SK-N-SH treated with all-trans-retinoic acid at 6 μM for 48 hours (cell line): ENCODE measurements around the gene TBCA.

Experiments used
- ATAC-seq: fragments of 200-7000 bp; cut with Tn5 transposase; 3 replicates; pipeline ENCODE4 v1.9.1; 2020; ENCODE audit warnings: mild to moderate bottlenecking, moderate library complexity
- ARNTL ChIP-seq: fragments of 450-650 bp; formaldehyde crosslinking; IDR thresholded peaks from 2 replicates; pipeline ENCODE4 v1.5.0; 2020; ENCODE audit warnings: low read depth, mild to moderate bottlenecking, moderate library complexity, borderline replicate concordance
- BACH2 ChIP-seq: fragments of 250-450 bp; sonication (Bioruptor Pico); IDR thresholded peaks from 2 replicates; pipeline ENCODE4 v1.9.0; 2021; ENCODE audit warnings: mild to moderate bottlenecking, borderline replicate concordance
- CSDC2 ChIP-seq: fragments of 250-450 bp; sonication (Bioruptor Pico); IDR thresholded peaks from 2 replicates; pipeline ENCODE4 v1.5.0; 2020; ENCODE audit warnings: mild to moderate bottlenecking, moderate library complexity
- ISL1 ChIP-seq: fragments of 250-450 bp; sonication (Bioruptor Pico); IDR thresholded peaks from 2 replicates; pipeline ENCODE4 v2.1.2; 2022; ENCODE audit warnings: mild to moderate bottlenecking, moderate library complexity
- OSR1 ChIP-seq: fragments of 250-450 bp; sonication (Bioruptor Pico); IDR thresholded peaks from 2 replicates; pipeline ENCODE4 v1.8.0; 2022; ENCODE audit warnings: moderate library complexity, mild to moderate bottlenecking, inconsistent platforms
- PATZ1 ChIP-seq: fragments of 250-450 bp; sonication (Bioruptor Pico); IDR thresholded peaks from 2 replicates; pipeline ENCODE4 v1.8.0; 2020; ENCODE audit warnings: mild to moderate bottlenecking, moderate library complexity, borderline replicate concordance
- POU6F1 ChIP-seq: fragments of 250-450 bp; sonication (Bioruptor Pico); IDR thresholded peaks from 2 replicates; pipeline ENCODE4 v1.8.0; 2021; ENCODE audit warnings: low read depth, mild to moderate bottlenecking, moderate library complexity, borderline replicate concordance
- RARB ChIP-seq: fragments of 250-450 bp; sonication (Bioruptor Pico); IDR thresholded peaks from 2 replicates; pipeline ENCODE4 v1.8.0; 2021; ENCODE audit warnings: mild to moderate bottlenecking, moderate library complexity
- SNAI2 ChIP-seq: fragments of 250-450 bp; sonication (Bioruptor Pico); IDR thresholded peaks from 2 replicates; pipeline ENCODE4 v1.5.0; 2020; ENCODE audit warnings: mild to moderate bottlenecking, moderate library complexity
- TCF4 ChIP-seq: fragments of 250-450 bp; sonication (Bioruptor Pico); IDR thresholded peaks from 2 replicates; pipeline ENCODE4 v1.8.0; 2021; ENCODE audit warnings: mild to moderate bottlenecking, moderate library complexity, borderline replicate concordance
- TSHZ2 ChIP-seq: fragments of 250-450 bp; sonication (Bioruptor Pico); IDR thresholded peaks from 2 replicates; pipeline ENCODE4 v1.5.0; 2020; ENCODE audit warnings: mild to moderate bottlenecking, moderate library complexity
- ZC3H10 ChIP-seq: fragments of 250-450 bp; sonication (Bioruptor Pico); IDR thresholded peaks from 2 replicates; pipeline ENCODE4 v1.5.1; 2021; ENCODE audit warnings: mild to moderate bottlenecking, moderate library complexity
- ZFP3 ChIP-seq: fragments of 250-450 bp; sonication (Bioruptor Pico); IDR thresholded peaks from 2 replicates; pipeline ENCODE4 v1.5.0; 2020; ENCODE audit warnings: mild to moderate bottlenecking, moderate library complexity
- ZFP30 ChIP-seq: fragments of 450-650 bp; formaldehyde crosslinking; IDR thresholded peaks from 2 replicates; pipeline ENCODE4 v1.5.0; 2022; ENCODE audit warnings: mild to moderate bottlenecking, moderate library complexity
- ZNF565 ChIP-seq: fragments of 450-650 bp; formaldehyde crosslinking; conservative IDR thresholded peaks from 2 replicates; pipeline ENCODE4 v1.5.0; 2020; ENCODE audit warnings: low read depth, mild to moderate bottlenecking, moderate library complexity
- ZNF70 ChIP-seq: fragments of 450-650 bp; formaldehyde crosslinking; IDR thresholded peaks from 2 replicates; pipeline ENCODE4 v1.5.0; 2020; ENCODE audit warnings: mild to moderate bottlenecking, moderate library complexity
- ZNF8 ChIP-seq: fragments of 450-650 bp; formaldehyde crosslinking; IDR thresholded peaks from 2 replicates; pipeline ENCODE4 v1.5.0; 2020; ENCODE audit warnings: mild to moderate bottlenecking, moderate library complexity
- TF ChIP-seq, protein P1 (sequence below): fragments of 250-450 bp; sonication (Bioruptor Pico); IDR thresholded peaks from 2 replicates; pipeline ENCODE4 v1.5.1; 2020; ENCODE audit warnings: low read depth, mild to moderate bottlenecking, moderate library complexity
- TF ChIP-seq, protein P2 (sequence below): fragments of 250-450 bp; sonication (Bioruptor Pico); IDR thresholded peaks from 2 replicates; pipeline ENCODE4 v1.5.1; 2021; ENCODE audit warnings: mild to moderate bottlenecking, moderate library complexity

The TBCA gene

GRCh38 chr5:77785229-77785628 is 9.1 kb upstream of the TBCA start:
- no peak for ATAC-seq
- no peak for TF ChIP-seq SNAI2 (CRISPR knock-in tag)
- TF ChIP-seq, protein P1, sequence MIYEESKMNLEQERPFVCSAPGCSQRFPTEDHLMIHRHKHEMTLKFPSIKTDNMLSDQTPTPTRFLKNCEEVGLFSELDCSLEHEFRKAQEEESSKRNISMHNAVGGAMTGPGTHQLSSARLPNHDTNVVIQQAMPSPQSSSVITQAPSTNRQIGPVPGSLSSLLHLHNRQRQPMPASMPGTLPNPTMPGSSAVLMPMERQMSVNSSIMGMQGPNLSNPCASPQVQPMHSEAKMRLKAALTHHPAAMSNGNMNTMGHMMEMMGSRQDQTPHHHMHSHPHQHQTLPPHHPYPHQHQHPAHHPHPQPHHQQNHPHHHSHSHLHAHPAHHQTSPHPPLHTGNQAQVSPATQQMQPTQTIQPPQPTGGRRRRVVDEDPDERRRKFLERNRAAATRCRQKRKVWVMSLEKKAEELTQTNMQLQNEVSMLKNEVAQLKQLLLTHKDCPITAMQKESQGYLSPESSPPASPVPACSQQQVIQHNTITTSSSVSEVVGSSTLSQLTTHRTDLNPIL (CRISPR knock-in tag) = no peak
- TF ChIP-seq OSR1 (CRISPR knock-in tag) = no peak
- no peak for TF ChIP-seq ZFP3 (CRISPR knock-in tag)
- no peak for TF ChIP-seq ARNTL (CRISPR knock-in tag)
- no peak for TF ChIP-seq ZFP30 (CRISPR knock-in tag)
- TF ChIP-seq, protein P2, sequence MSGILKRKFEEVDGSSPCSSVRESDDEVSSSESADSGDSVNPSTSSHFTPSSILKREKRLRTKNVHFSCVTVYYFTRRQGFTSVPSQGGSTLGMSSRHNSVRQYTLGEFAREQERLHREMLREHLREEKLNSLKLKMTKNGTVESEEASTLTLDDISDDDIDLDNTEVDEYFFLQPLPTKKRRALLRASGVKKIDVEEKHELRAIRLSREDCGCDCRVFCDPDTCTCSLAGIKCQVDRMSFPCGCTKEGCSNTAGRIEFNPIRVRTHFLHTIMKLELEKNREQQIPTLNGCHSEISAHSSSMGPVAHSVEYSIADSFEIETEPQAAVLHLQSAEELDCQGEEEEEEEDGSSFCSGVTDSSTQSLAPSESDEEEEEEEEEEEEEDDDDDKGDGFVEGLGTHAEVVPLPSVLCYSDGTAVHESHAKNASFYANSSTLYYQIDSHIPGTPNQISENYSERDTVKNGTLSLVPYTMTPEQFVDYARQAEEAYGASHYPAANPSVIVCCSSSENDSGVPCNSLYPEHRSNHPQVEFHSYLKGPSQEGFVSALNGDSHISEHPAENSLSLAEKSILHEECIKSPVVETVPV (CRISPR knock-in tag) = no peak
- TF ChIP-seq ISL1 (CRISPR knock-in tag) = no peak
- no peak for TF ChIP-seq TCF4 (CRISPR knock-in tag)
- TF ChIP-seq POU6F1 (CRISPR knock-in tag) = no peak
- TF ChIP-seq TSHZ2 (CRISPR knock-in tag) = no peak
- no peak for TF ChIP-seq CSDC2 (CRISPR knock-in tag)
- no peak for TF ChIP-seq ZC3H10 (CRISPR knock-in tag)
- no peak for TF ChIP-seq RARB (CRISPR knock-in tag)
- TF ChIP-seq PATZ1 (CRISPR knock-in tag) = no peak
- TF ChIP-seq ZNF8 (CRISPR knock-in tag) = no peak
- TF ChIP-seq BACH2 (CRISPR knock-in tag) = no peak
- no peak for TF ChIP-seq ZNF70
- TF ChIP-seq, all 23 proteins: peak for 0

DNA sequence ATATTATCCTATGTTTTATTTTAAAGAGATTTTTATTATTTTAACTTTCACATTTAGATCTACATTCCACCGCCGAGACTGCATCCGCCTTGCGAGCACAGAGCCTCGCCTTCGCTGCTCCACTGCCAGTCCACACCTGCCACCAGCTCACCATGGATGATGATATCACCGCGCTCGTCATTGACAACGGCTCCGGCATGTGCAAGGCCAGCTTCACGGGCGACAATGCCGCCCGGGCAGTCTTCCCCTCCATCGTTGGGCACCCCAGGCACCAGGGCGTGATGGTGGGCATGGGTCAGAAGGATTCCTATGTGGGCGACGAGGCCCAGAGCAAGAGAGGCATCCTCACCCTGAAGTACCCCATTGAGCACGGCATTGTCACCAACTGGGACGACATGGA is 8.6 kb upstream of the TBCA start:
- no peak for ATAC-seq
- TF ChIP-seq BACH2 (CRISPR knock-in tag) (no peak), ISL1 (CRISPR knock-in tag) (no peak), PATZ1 (CRISPR knock-in tag) (no peak), TSHZ2 (CRISPR knock-in tag) (no peak), ZNF8 (CRISPR knock-in tag) (no peak), ZFP3 (CRISPR knock-in tag) (no peak), ZNF565 (CRISPR knock-in tag) (no peak), ARNTL (CRISPR knock-in tag) (no peak), ZNF70 (no peak), RARB (CRISPR knock-in tag) (no peak)
